Loucy (cell line): ENCODE data around the gene UPK1A.

Experiments
- EZH2phosphoT487 ChIP-seq: fragments of 200-600 bp; IDR thresholded peaks from 2 replicates; pipeline ENCODE4 v1.6.1; 2018; ENCODE audit warnings: antibody characterized with exemption, mild to moderate bottlenecking, moderate library complexity, borderline replicate concordance
- TF ChIP-seq, protein P1 (sequence below): fragments of 200-600 bp; sonication (generic); conservative IDR thresholded peaks from 2 replicates; pipeline ENCODE4 v1.5.1; 2014; ENCODE audit warnings: mild to moderate bottlenecking, antibody characterized with exemption, low read length

DNA sequence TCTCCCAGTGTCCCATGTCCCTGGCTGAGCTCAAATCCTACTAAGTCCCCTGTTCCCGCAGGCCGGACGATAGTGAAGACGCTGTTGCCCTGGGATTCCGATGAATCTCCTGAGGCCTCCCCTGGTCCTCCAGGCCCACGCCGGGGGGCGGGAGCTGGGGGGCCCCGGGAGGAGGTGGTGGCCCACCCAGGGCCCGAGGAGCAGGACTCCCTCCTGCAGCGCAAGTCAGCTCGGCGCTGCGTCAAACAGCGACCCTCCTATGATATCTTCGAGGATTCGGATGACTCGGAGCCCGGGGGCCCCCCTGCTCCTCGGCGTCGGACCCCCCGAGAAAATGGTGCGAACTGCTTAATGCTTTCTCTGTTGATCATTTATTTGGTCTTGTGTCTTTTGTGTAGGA, 57.4 kb downstream of the UPK1A start:
- TF ChIP-seq, protein P1, sequence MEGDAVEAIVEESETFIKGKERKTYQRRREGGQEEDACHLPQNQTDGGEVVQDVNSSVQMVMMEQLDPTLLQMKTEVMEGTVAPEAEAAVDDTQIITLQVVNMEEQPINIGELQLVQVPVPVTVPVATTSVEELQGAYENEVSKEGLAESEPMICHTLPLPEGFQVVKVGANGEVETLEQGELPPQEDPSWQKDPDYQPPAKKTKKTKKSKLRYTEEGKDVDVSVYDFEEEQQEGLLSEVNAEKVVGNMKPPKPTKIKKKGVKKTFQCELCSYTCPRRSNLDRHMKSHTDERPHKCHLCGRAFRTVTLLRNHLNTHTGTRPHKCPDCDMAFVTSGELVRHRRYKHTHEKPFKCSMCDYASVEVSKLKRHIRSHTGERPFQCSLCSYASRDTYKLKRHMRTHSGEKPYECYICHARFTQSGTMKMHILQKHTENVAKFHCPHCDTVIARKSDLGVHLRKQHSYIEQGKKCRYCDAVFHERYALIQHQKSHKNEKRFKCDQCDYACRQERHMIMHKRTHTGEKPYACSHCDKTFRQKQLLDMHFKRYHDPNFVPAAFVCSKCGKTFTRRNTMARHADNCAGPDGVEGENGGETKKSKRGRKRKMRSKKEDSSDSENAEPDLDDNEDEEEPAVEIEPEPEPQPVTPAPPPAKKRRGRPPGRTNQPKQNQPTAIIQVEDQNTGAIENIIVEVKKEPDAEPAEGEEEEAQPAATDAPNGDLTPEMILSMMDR: no peak
- TF ChIP-seq EZH2phosphoT487: no peak
